GM21737 (cell line): ENCODE measurements around the gene MAP4K4.

ENCODE experiments used
- ATAC-seq: cut with Tn5 transposase; IDR thresholded peaks from one replicate; pipeline ENCODE4 v1.9.1; 2021; ENCODE audit warnings: mild to moderate bottlenecking, moderate library complexity; ENCODE audit not compliant: unreplicated experiment

MAP4K4 gene

GRCh38 chr2:101860782-101861181 lies 163.3 kb downstream of the MAP4K4 start:
- no peak for ATAC-seq

- no peak for ATAC-seq
Measured at GRCh38 chr2:101861382-101861781, 163.9 kb downstream of the MAP4K4 start.

- no peak for ATAC-seq
Measured at GRCh38 chr2:101863534-101863933, 166.0 kb downstream of the MAP4K4 start.

- ATAC-seq: no peak
Measured at GRCh38 chr2:101864426-101864825, 166.9 kb downstream of the MAP4K4 start.

- ATAC-seq: no peak
Measured at GRCh38 chr2:101868525-101868924, 171.0 kb downstream of the MAP4K4 start.

- no peak for ATAC-seq
Measured at GRCh38 chr2:101869527-101869926, 172.0 kb downstream of the MAP4K4 start.

DNA sequence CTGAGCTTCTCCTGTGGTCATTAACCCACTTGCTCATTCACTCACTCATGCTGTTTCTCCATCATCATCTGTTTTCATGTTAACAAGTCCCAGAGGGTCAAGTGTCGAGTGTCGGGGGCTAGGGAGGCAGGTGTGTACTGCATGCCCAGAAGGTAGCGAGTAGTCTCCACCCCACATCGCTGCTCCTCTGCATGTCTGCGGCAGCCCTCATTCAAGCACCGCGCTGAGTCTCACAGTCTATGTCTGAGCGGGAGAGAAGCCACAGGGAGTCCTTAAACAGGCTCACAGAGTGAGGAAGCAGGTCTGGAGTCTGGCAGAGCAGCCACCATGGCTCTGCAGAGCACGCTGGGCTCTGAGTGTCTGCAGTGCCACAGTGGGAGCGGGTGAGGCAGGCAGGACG lies 172.9 kb downstream of the MAP4K4 start:
- ATAC-seq: no peak

DNA sequence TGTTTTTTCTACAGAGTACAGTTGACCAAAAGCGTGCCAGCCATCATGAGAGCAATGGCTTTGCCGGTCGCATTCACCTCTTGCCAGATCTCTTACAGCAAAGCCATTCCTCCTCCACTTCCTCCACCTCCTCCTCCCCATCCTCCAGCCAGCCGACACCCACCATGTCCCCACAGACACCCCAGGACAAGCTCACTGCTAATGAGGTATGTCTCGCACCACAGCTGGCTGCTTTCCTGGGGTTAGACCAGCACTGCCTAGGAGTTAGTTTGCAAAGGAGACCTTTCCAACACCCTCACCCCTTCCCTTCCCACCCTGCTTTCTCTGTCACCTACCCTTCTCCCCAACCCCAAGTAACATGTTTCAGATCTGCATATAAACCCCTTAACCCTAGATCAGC lies 174.0 kb downstream of the MAP4K4 start:
- no peak for ATAC-seq

DNA sequence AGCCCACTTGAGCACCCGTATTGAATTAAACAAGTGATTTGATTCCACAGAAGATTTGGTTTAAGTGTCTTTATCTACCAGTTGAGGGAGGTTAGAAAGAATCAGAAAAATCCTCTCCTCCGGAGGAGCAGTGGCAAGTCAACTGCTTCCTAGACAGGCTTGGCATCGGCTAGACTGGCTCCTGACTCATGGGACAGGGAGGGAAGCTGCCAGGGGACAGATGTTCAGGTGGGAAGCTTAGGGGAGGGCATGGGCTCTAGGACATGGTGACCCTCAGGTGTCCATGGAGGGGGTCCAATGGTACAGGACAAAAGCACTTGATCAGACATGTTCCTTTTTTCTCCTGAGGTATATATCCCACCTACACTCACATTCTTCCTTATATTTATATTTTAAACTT lies 175.0 kb downstream of the MAP4K4 start:
- no peak for ATAC-seq

- no peak for ATAC-seq
Measured at GRCh38 chr2:101873543-101873942, 176.0 kb downstream of the MAP4K4 start.

- ATAC-seq: no peak
Measured at GRCh38 chr2:101874069-101874468, 176.6 kb downstream of the MAP4K4 start.

DNA sequence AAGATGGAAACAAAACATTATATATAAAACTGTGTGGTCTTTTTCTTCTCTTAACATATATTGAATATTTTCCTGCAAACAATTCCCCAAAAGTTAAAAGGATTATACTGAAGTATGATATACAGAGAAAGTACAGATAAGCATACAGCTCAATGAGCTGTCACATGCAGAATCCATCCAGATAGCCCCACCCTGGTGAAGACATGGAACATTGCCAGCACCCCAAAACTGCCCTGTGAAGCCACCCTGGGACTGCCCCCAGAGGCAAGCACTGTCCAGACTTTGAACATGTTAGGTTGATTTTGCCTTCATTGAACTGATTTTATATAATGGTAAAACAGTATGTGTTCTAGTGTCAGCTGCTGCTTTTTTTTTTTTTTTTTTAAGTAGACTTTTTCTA lies 182.0 kb downstream of the MAP4K4 start:
- ATAC-seq: no peak

DNA sequence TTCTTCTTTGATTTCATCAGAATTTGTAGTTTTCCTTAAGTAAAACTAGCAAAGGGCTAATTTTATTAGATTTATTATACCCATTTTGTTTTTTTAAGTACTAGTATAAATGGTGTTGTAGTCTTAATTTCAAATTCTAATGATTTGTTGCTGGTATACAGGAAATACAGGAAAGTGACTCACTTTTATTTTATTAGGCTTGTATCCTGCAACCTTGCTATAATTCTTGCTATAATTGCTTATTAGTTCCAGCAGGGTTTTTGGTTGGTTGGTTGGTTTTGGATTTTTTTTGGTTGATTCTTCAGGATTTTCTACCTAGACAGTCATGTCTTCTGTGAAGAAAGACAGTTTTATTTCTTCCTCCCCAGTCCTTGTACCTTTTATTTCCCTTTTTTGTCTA lies 183.6 kb downstream of the MAP4K4 start:
- ATAC-seq: no peak

GRCh38 chr2:101882769-101883307 lies 185.3 kb downstream of the MAP4K4 start:
- ATAC-seq: no peak

- no peak for ATAC-seq
Measured at GRCh38 chr2:101883860-101884259, 186.4 kb downstream of the MAP4K4 start.

DNA sequence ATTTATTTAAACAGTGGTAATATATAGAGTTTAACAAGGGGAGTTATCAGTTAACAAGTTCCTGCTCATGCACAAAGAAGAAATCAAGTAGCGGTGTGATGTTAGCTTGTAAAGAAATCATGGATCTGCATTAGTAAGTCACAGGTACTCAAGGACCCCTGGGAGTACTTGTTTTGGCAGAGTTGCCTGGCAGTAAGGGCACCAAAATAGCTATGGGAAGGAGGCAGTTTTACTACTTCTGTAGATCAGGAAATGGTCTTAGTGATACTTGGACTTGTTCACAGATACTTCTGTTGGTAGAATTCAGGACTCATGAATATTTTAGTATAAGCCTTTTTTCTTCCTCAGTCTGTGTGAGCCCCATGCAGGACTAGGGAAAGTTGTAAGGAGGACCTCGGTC lies 186.9 kb downstream of the MAP4K4 start:
- ATAC-seq: no peak

DNA sequence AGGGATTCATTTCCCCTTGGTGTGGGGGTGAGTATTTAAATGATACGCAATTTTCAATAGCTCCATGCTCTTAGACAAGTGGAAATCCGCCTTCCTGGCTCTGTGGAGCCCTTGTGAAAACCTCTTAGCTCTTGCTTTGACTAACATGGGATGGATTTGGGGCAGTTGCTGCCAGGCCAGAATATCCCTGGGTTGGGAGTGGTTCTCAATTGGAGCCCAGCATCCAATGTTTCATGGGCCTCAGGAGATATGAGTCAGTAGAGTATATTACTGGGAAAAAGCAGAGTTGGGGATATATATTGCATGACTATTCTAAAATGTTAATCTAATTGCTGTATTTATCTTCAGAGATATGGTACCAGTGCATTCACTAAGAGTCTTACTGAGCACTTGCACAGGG lies 189.8 kb downstream of the MAP4K4 start:
- no peak for ATAC-seq

GRCh38 chr2:101889460-101890098 lies 192.1 kb downstream of the MAP4K4 start:
- ATAC-seq: no peak

DNA sequence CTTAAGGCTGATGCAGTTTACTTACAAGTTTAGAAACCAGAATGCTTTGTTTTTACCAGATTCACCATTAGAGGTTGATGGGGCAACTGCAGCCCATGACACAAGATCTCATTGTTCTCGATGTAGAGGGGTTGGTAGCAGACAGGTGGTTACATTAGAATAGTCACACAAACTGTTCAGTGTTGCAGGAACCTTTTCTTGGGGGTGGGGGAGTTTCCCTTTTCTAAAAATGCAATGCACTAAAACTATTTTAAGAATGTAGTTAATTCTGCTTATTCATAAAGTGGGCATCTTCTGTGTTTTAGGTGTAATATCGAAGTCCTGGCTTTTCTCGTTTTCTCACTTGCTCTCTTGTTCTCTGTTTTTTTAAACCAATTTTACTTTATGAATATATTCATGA lies 194.9 kb downstream of the MAP4K4 start:
- ATAC-seq: no peak

DNA sequence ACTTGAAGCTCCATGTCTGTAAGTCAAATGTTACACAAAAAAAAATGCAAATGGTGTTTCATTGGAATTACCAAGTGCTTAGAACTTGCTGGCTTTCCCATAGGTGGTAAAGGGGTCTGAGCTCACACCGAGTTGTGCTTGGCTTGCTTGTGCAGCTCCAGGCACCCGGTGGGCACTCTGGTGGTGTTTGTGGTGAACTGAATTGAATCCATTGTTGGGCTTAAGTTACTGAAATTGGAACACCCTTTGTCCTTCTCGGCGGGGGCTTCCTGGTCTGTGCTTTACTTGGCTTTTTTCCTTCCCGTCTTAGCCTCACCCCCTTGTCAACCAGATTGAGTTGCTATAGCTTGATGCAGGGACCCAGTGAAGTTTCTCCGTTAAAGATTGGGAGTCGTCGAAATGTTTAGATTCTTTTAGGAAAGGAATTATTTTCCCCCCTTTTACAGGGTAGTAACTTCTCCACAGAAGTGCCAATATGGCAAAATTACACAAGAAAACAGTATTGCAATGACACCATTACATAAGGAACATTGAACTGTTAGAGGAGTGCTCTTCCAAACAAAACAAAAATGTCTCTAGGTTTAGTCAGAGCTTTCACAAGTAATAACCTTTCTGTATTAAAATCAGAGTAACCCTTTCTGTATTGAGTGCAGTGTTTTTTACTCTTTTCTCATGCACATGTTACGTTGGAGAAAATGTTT lies 196.3 kb downstream of the MAP4K4 start:
- no peak for ATAC-seq

DNA sequence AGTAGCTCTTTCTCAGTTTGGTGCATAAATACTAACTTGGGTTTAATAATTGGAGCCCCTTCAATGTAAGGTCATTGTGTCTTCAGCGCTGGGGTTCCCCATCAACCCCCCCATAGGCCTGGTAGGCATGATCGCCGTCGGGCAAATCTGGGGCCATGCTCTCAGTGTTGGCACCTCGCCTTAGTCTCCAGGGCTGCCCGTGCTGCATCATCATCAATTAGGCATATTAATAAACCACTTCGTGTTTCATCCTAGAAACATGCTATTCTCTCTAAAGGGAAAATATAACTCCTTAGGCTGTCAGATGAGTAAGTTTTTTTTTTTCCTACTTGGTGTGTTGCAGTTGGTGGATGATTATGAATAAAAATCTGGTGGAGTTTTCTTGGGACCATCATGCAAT lies 197.5 kb downstream of the MAP4K4 start:
- ATAC-seq: no peak

DNA sequence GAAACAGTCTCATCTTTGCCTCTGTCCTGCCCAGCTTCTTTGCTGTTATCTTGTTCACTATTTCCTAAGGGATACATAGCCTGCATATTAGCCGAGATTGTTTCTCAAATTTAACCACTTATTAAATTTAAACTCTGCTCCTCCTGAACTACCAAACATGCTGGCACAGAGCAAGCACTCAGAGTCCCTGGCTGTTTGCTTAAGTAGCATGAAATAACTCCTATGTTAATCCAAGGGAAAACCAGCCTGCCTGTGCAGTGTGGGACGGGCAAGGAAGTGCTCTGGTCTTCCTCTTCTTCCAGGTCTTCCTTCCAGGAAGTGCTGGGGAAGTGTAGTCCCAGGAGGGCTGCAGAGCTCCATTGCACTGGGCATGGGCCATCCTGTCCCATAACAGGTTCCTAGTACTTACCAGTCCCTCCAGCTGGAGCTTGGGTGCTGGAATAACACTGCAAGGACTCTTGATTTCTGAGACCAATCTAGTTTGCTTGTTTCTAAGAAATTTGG lies 198.4 kb downstream of the MAP4K4 start:
- no peak for ATAC-seq
